ENCODE results near the gene HNRNPH3. TPM values are rescaled to one million over a fixed set of nuclear protein-coding genes. Genes with fewer than 3 reads are reported as not detected.

Gene HNRNPH3
- 100 to 1,000 TPM in 1 of 2 donors, 10 to 100 TPM in 1; 87.9 to 103 TPM for total RNA-seq
- 220 TPM for polyA plus RNA-seq (ENCODE audit: insufficient read depth, low read depth, low replicate concordance)
- long read RNA-seq, donor 1, transcript HNRNPH3-201 (10 exons, 2,339 nt): minor isoform, 13 of 128 reads
- long read RNA-seq, donor 1, transcript HNRNPH3-208 (7 exons, 2,704 nt): major isoform, 39 of 128 reads
- long read RNA-seq, donor 1, transcript HNRNPH3-202 (10 exons, 1,332 nt): minor isoform, 5 of 128 reads
- long read RNA-seq, donor 1, partial matches to known transcripts: 58 of 128 reads
- long read RNA-seq, donor 1, other reads (novel, unspliced or antisense): 9 of 128 reads
- long read RNA-seq, donor 2, transcript HNRNPH3-208 (7 exons, 2,704 nt): major isoform, 5 of 83 reads
- long read RNA-seq, donor 2, partial matches to known transcripts: 60 of 83 reads
- long read RNA-seq, donor 2, other reads (novel, unspliced or antisense): 11 of 83 reads

GRCh38 chr10:68331455-68332258, at the start of gene HNRNPH3:
TSS of gene HNRNPH3 (plus strand) at chr10:68332064. CDS start at chr10:68337222, 5,158 bp downstream.
- Histone ChIP-seq H3K4me1 (peaks cover 32% of the 10 kb centered on the region), H3K36me3 (ENCODE audit: low read depth, missing control alignments) (no peaks in the 10 kb centered on the region), H3K27ac (peak within 1 kb of the TSS; percentile 99 to 100), H3K4me3 (peak within 1 kb of the TSS; percentile 85 to 98), H3K9me3 (no peaks in the 10 kb centered on the region), H3K27me3 (no peaks in the 10 kb centered on the region)
- 0 to 1% methylated on average over 40 to 73 of the region's 73 CpGs for WGBS, 2 donors
- intact Hi-C loops (cut with DNase I; ENCODE audit: low total_unique reads): no loop called here
- TF ChIP-seq CTCF (IDR thresholded peaks at IDR 0.05) (peak in 1 of 3 experiments; percentile 2), POLR2A (IDR thresholded peaks at IDR 0.05) (peak; percentile 97)
- peak; percentile 99 for DNase-seq

GRCh38 chr10:68284062-68285001, 47.5 kb upstream of the HNRNPH3 start:
- 69 to 70% methylated on average over 9 of the region's 9 CpGs for WGBS, 2 donors
- no peaks in the 10 kb centered on the region for H3K27me3 ChIP-seq
- intact Hi-C loops (cut with DNase I; ENCODE audit: low total_unique reads): no loop called here
- no peaks in the 10 kb centered on the region for H3K36me3 ChIP-seq (ENCODE audit: low read depth, missing control alignments)
- H3K4me1 ChIP-seq: no peaks in the 10 kb centered on the region
- no peak for DNase-seq
- H3K27ac ChIP-seq: no peak overlapping the region
- no peaks in the 10 kb centered on the region for H3K9me3 ChIP-seq
- H3K4me3 ChIP-seq: no peak overlapping the region
- no peak for TF ChIP-seq POLR2A (IDR thresholded peaks at IDR 0.05)
- TF ChIP-seq CTCF (IDR thresholded peaks at IDR 0.05): no peak

- intact Hi-C loops (cut with DNase I; ENCODE audit: low total_unique reads): no loop called here
- 85 to 96% methylated on average over 4 of the region's 4 CpGs for WGBS, 2 donors
- no peak overlapping the region for H3K4me3 ChIP-seq
- no peaks in the 10 kb centered on the region for H3K4me1 ChIP-seq
- no peaks in the 10 kb centered on the region for H3K27me3 ChIP-seq
- H3K36me3 ChIP-seq (ENCODE audit: low read depth, missing control alignments): no peaks in the 10 kb centered on the region
- no peak for DNase-seq
- H3K27ac ChIP-seq: no peak overlapping the region
- TF ChIP-seq CTCF (IDR thresholded peaks at IDR 0.05) (no peak), POLR2A (IDR thresholded peaks at IDR 0.05) (no peak)
- H3K9me3 ChIP-seq: no peaks in the 10 kb centered on the region
Observed at GRCh38 chr10:68288717-68289116, 43.1 kb upstream of the HNRNPH3 start.

- intact Hi-C loops (cut with DNase I; ENCODE audit: low total_unique reads): no loop called here
- no peak overlapping the region for H3K4me3 ChIP-seq
- no peaks in the 10 kb centered on the region for H3K9me3 ChIP-seq
- H3K4me1 ChIP-seq: no peaks in the 10 kb centered on the region
- TF ChIP-seq POLR2A (IDR thresholded peaks at IDR 0.05): no peak
- no peak for TF ChIP-seq CTCF (IDR thresholded peaks at IDR 0.05)
- no peak overlapping the region for H3K27ac ChIP-seq
- DNase-seq: no peak
- no peaks in the 10 kb centered on the region for H3K36me3 ChIP-seq (ENCODE audit: low read depth, missing control alignments)
- H3K27me3 ChIP-seq: no peaks in the 10 kb centered on the region
Observed at GRCh38 chr10:68290736-68291135, 41.1 kb upstream of the HNRNPH3 start.

Measured in testis (tissue), 5 donors.